HG03097 (cell line): ENCODE data around the gene USP9Y.
"Not testable (repeated sequence)": the region's sequence is repeated elsewhere in the genome, so short reads cannot be mapped to it uniquely, and the experiment has no call there.

ENCODE experiments used
- ATAC-seq: cut with Tn5 transposase; IDR thresholded peaks from one replicate; pipeline ENCODE4 v1.9.1; 2021; ENCODE audit not compliant: unreplicated experiment, low FRiP score

Gene USP9Y, protein sequence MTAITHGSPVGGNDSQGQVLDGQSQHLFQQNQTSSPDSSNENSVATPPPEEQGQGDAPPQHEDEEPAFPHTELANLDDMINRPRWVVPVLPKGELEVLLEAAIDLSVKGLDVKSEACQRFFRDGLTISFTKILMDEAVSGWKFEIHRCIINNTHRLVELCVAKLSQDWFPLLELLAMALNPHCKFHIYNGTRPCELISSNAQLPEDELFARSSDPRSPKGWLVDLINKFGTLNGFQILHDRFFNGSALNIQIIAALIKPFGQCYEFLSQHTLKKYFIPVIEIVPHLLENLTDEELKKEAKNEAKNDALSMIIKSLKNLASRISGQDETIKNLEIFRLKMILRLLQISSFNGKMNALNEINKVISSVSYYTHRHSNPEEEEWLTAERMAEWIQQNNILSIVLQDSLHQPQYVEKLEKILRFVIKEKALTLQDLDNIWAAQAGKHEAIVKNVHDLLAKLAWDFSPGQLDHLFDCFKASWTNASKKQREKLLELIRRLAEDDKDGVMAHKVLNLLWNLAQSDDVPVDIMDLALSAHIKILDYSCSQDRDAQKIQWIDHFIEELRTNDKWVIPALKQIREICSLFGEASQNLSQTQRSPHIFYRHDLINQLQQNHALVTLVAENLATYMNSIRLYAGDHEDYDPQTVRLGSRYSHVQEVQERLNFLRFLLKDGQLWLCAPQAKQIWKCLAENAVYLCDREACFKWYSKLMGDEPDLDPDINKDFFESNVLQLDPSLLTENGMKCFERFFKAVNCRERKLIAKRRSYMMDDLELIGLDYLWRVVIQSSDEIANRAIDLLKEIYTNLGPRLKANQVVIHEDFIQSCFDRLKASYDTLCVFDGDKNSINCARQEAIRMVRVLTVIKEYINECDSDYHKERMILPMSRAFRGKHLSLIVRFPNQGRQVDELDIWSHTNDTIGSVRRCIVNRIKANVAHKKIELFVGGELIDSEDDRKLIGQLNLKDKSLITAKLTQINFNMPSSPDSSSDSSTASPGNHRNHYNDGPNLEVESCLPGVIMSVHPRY (N-terminal part only)

GRCh38 chrY:12701181-12701695 is at the start of gene USP9Y:
Gene USP9Y (plus strand): TSS chrY:12701231. CDS start chrY:12709448, 8,217 bp downstream.
- ATAC-seq: no peak

DNA sequence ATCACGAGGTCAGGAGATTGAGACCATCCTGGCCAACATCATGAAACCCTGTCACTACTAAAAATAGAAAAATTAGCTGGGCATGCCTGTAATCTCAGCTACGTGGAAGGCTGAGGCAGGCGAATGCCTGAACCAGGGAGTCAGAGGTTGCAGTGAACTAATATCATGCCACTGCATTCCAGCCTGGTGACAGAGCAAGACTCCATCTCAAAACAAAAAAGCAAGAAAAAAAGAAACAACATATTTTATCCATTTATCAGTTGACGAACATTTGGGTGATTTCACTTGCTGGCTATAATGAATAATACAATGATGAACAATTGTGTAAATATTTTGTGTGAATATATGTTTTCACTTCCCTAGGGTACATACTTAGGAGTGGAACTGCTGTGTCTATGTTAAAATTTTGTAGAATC is 49.4 kb upstream of the USP9Y start:
- ATAC-seq: no peak

- ATAC-seq: no peak
These were observed 39.0 kb upstream of the USP9Y start for GRCh38 chrY:12661745-12662681.

GRCh38 chrY:12662745-12663591 is 38.1 kb upstream of the USP9Y start:
- no peak for ATAC-seq

- ATAC-seq: not testable (repeated sequence)
These were observed 37.2 kb upstream of the USP9Y start for GRCh38 chrY:12663845-12664244.

DNA sequence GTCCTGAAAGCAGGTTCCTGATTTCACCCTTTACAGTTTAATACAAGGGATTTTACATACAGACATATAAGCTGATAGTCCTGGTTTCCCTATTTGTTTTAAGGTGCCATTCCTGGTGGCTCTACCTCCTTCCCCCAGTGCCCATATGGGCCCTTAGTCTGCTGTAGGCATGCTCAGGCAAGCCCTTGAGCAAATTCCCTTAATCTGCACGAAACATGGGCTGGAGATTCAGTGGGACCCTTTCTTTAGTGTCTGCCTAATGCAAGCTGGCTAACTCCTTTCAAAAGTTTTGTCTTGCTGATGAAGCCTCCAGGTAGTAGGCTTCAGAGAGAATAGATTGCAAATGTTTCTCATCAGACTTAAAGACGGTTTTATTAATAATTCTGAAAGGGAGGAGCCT is 22.9 kb upstream of the USP9Y start:
- no peak for ATAC-seq

DNA sequence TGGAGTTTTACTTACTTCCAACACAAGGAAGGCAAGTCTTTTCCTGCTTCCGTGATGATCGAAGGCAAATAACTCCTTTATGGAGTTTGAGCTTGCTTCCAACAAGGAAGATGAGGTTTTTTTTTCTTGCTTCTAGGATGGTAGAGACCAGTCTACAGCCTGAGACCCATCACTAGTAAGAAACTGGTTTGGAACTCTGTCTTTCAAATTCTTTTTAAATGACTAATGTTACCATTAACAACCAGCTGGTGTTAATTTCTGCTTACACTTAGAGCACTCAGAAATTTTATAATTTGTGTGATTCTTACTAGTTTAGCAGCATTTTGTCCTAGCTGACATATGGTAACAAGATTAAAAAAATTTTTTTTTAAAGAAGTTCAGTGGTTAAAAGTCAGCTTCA is 19.5 kb upstream of the USP9Y start:
- ATAC-seq: no peak

DNA sequence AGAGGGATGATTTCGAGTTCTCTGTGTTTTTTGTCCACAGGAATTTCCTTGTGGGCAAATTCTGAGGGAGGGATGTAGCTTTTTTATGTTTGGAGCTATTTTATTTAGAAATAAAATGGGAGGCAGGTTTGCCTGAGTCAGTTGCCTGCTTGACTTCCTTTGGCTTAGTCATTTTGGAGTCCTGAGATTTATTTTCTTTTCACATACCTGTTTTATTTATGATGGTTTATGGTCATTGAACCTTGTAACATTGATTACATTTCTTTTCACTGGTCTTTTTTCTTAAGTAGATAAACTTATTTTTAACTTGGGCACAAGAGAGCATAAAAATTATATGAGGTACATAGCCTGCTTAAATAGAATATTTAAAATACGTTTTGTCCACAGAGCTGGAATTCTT is 12.7 kb upstream of the USP9Y start:
- no peak for ATAC-seq

- no peak for ATAC-seq
These were observed 944 bp upstream of the USP9Y start for GRCh38 chrY:12700087-12700486.

DNA sequence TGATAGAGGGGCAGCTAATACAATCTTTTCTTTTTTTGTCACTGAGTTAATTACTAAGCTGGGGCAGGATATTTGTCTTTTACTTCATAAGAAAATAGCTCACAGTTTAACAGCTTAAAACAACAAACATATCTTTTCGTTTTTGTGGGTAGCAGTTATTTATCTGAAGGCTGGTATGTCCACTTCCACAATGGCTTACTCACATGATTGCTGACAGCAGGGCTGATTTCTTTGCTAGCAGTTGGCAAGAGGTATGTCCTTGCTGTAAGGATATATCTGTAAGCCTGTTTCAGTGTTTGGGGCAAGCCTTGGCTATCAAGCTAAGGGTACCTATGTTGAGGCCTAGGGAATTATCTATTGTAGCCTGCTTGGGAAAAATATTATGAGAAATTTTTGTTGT is 1.1 kb downstream of the USP9Y start:
- ATAC-seq: no peak

DNA sequence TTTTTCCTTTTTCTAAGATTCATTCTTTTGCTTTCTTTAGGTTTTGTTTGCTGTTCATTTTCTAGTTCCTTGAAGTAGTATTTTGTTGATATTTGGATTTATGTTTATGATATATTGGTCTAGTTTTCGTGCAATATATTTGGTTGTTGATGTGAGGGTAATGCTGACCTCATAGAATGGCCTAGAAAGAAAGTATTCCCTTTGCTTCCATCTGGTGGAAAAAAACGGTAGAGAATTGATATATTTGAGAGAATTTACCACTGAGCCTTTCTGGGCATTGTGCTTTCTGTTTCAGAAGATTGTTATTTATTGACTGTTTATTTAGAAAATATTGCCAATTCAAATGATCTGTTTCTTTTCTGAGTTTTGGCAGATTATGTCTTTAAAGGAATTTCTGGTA is 9.4 kb downstream of the USP9Y start:
- ATAC-seq: no peak

DNA sequence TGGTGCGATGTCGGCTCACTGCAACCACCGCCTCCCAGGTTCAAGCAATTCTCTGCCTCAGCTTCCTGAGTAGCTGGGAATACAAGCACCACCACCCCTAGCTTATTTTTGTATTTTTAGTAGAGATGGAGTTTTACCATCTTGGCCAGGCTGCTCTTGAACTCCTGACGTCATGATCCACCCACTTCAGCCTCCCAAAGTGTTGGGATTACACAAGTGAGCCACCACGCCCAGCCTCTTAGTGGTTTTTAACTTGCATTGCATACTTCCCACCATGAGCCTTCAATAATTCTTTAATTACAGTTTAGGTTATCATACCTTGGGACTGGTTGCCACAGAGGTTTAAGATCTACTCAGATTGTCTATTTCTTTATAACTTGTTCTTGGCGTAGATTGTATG is 14.3 kb downstream of the USP9Y start:
- ATAC-seq: no peak

- no peak for ATAC-seq
These were observed 28.7 kb downstream of the USP9Y start for GRCh38 chrY:12729746-12730145.

- ATAC-seq: no peak
These were observed 32.6 kb downstream of the USP9Y start for GRCh38 chrY:12733625-12734024.

DNA sequence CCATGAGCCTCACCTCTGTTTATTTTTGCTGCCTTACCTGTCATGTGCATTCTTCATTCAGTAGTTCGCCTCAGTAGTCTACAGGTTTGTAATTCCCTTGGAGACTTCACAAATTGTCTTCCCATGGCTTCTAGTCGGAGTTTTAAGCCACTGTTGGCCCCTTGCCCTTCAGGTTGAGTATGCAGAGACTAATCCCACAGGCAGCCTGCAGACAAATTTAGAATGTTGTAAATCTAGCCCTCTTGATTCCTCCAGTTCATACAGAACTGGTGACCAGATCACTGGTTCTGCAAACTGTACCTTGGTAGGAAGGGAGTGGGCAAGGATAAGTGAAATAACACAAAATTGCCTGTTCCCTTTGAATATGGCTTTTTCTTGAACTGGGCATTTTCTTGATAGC is 33.0 kb downstream of the USP9Y start:
- ATAC-seq: no peak

DNA sequence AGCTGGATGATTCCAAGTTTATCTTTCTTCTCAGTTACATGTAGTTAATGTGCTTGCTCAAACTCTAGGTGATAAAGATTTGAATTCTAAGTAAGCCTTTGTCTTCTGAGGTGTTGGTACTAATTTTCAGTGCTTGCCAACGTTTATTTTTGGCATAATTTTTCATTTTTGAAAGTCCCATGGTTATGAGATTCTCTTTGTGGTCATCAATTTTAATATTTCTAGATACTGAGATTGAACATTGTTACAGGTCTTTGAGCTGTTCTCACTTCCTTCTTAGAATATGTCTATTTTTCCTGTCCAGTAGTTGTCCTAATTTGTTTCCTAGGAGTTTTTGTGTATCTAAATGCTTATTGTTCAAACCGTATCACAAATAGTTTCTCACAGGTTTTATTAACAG is 40.4 kb downstream of the USP9Y start:
- ATAC-seq: no peak

DNA sequence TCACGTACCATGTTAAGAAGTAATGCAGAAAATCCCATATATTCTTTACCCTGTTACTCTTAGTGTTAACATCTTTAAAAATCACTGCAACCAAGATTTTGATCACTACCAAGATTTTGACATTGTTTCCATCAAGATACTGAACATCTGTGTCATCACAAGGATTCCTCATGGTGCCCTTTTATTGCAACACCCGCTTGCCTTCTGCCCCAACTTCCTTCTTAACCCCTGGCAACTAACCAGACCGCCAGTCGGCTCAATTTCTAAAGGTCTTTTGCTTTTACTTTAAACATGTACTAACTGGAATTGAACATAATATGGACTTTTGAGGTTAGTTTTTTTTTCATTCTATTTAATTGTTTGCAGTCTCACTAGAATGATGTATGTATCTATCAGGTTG is 41.7 kb downstream of the USP9Y start:
- ATAC-seq: no peak

DNA sequence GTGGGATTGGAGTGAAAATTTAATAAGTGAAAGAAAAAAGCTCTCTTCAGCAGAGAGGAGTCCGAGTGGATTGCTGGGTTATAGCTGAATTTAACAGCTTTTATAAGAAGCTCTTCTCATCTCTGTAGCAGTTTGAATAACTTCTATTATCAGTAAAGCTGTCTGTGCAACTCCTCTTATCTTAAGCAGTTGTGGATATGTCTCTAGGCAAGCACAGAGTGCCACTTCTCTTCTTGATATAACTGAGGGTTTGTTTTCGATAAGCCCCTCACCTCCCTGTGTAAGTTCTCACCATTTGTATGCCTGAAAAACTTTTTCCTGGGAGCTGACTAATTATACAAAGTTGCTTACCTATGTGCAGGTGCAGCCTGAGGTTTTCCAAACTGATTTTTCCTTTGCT is 43.1 kb downstream of the USP9Y start:
- ATAC-seq: no peak

DNA sequence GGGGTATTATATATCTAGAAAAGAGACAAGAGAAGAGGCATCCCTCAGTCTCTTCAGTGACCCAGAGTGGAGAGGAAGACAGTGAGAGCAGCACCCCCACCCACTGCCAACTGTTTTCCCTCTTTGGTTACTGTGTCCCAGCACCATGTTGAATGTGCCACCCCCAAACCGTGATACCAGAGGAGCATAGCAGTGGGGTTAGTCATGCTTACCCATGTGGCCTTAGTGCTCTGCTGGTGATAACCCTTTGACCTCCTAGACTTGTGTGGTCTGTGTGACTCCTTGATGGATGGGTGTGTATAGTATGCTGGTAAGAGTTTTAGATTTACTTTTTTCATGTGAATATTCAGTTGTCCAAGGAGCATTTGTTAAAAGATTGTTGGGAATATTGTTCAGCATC is 48.3 kb downstream of the USP9Y start:
- ATAC-seq: no peak
